ENCODE data around the gene DDX27. TPM values are rescaled to one million over a fixed set of nuclear protein-coding genes. Genes with fewer than 3 reads are reported as not detected.

The DDX27 gene
- total and polyA plus RNA-seq, 2 of the 13 experiments (the other 11 are each of a cell fraction or from before 2014, with no cell fraction given): 42.6 to 72.8 TPM

- no peak for TF ChIP-seq ZNF687 (CRISPR knock-in tag; IDR thresholded peaks at IDR 0.05)
- no peak for TF ChIP-seq HMGXB3 (CRISPR knock-in tag; IDR thresholded peaks at IDR 0.05; ENCODE audit: borderline replicate concordance)
- TF ChIP-seq RNF2 (conservative IDR thresholded peaks at IDR 0.05; ENCODE audit: low read depth): no peak
- TF ChIP-seq HOXA7 (CRISPR knock-in tag; IDR thresholded peaks at IDR 0.05): no peak
- no peak for TF ChIP-seq SRSF1 (optimal IDR thresholded peaks at IDR 0.05; ENCODE audit: low read depth, low read length)
- no peak for TF ChIP-seq ZNF382 (CRISPR knock-in tag; IDR thresholded peaks at IDR 0.05; ENCODE audit: borderline replicate concordance)
- TF ChIP-seq PRDM4 (CRISPR knock-in tag; IDR thresholded peaks at IDR 0.05; ENCODE audit: borderline replicate concordance): no peak
- TF ChIP-seq ZSCAN5A (CRISPR knock-in tag; IDR thresholded peaks at IDR 0.05; ENCODE audit: borderline replicate concordance): no peak
- peak; percentile 10 for TF ChIP-seq YY1 (IDR thresholded peaks at IDR 0.05; ENCODE audit: insufficient read depth, insufficient replicate concordance, low read depth, low read length)
- TF ChIP-seq RCOR2 (CRISPR knock-in tag; IDR thresholded peaks at IDR 0.05): no peak
- TF ChIP-seq RAD51 (IDR thresholded peaks at IDR 0.05; ENCODE audit: borderline replicate concordance): no peak
- no peak for TF ChIP-seq ZBTB2 (CRISPR knock-in tag; IDR thresholded peaks at IDR 0.05; ENCODE audit: low read depth)
- TF ChIP-seq MYC (CRISPR knock-in tag; IDR thresholded peaks at IDR 0.05; ENCODE audit: borderline replicate concordance): no peak
- no peak for TF ChIP-seq AKAP8 (CRISPR knock-in tag; IDR thresholded peaks at IDR 0.05)
- TF ChIP-seq SMARCC2 (IDR thresholded peaks at IDR 0.05): no peak
Measured at GRCh38 chr20:49185071-49185761, 34.0 kb upstream of the DDX27 start (continued).
